KG1 (cell line): ENCODE data around the gene DUSP8.
"Not testable (repeated sequence)": the region's sequence is repeated elsewhere in the genome, so short reads cannot be mapped to it uniquely, and the experiment has no call there.

ENCODE experiments used
- DNase-seq: peaks from one replicate; lab custom pipeline; 2025; lab: John Stamatoyannopoulos, UW

The DUSP8 gene

GRCh38 chr11:1589191-1589963 is 17.3 kb upstream of the DUSP8 start:
- not testable (repeated sequence) for DNase-seq

GRCh38 chr11:1586699-1587098 is 14.6 kb upstream of the DUSP8 start:
- no peak for DNase-seq

GRCh38 chr11:1584661-1585370 is 12.7 kb upstream of the DUSP8 start, which contains the start of gene KRTAP5-1:
KRTAP5-1 (minus strand) TSS chr11:1585283; CDS start chr11:1585249, 34 bp downstream.
- DNase-seq, result not testable (repeated sequence)

- not testable (repeated sequence) for DNase-seq
Observed at GRCh38 chr11:1582909-1583308, 10.8 kb upstream of the DUSP8 start.

- DNase-seq, result no peak
Observed at GRCh38 chr11:1581976-1582375, 9.9 kb upstream of the DUSP8 start.

GRCh38 chr11:1576825-1577224 is 4.8 kb upstream of the DUSP8 start:
- DNase-seq, result no peak

- DNase-seq, result not testable (repeated sequence)
Observed at GRCh38 chr11:1575756-1576155, 3.7 kb upstream of the DUSP8 start.

GRCh38 chr11:1574933-1575242 is 2.8 kb upstream of the DUSP8 start:
- DNase-seq, result no peak

- DNase-seq, result no peak
Observed at GRCh38 chr11:1574238-1574932, 2.3 kb upstream of the DUSP8 start.

GRCh38 chr11:1573903-1574237 is 1.8 kb upstream of the DUSP8 start:
- no peak for DNase-seq

- DNase-seq, result no peak
Observed at GRCh38 chr11:1573077-1573902, 1.2 kb upstream of the DUSP8 start.

- no peak for DNase-seq
Observed at GRCh38 chr11:1571760-1572196, 293 bp downstream of the DUSP8 start.

GRCh38 chr11:1570896-1571759 is 943 bp downstream of the DUSP8 start:
- no peak for DNase-seq

- DNase-seq, result no peak
Observed at GRCh38 chr11:1570531-1570895, 1.6 kb downstream of the DUSP8 start.

- no peak for DNase-seq
Observed at GRCh38 chr11:1570001-1570453, 2.0 kb downstream of the DUSP8 start.

GRCh38 chr11:1569251-1569780 is 2.8 kb downstream of the DUSP8 start:
- no peak for DNase-seq

- no peak for DNase-seq
Observed at GRCh38 chr11:1568441-1568911, 3.6 kb downstream of the DUSP8 start.

GRCh38 chr11:1567721-1568100 is 4.4 kb downstream of the DUSP8 start:
- DNase-seq, result no peak

GRCh38 chr11:1567052-1567720 is 4.9 kb downstream of the DUSP8 start:
- DNase-seq, result no peak

- DNase-seq, result no peak
Observed at GRCh38 chr11:1566381-1567051, 5.6 kb downstream of the DUSP8 start.
